Measurements from ENCODE around the gene APOA1. TPM values are rescaled to one million over a fixed set of nuclear protein-coding genes. Genes with fewer than 3 reads are reported as not detected.

APOA1 gene
- total and polyA plus RNA-seq, 2 donors (not counting 3 experiments of a cell fraction or from before 2014, with no cell fraction given): not detected

- no peak overlapping the region for H2AFZ ChIP-seq (ENCODE audit: low read depth, low read length)
- no peak overlapping the region for H3K4me3 ChIP-seq (replicated peaks in 1 of 3; ENCODE audit: insufficient read depth in 1 of 3, low read depth in 1 of 3, low read length in 3 of 3)
- dilution Hi-C loops (cut with MboI; ENCODE audit: extremely low pct_ligation_motif_present, low sequenced_read_pairs) (no loop called here), intact Hi-C loops (cut with micrococcal nuclease) (no loop called here)
- H3K9ac ChIP-seq (replicated peaks; ENCODE audit: extremely low read depth, insufficient read depth, low read length): no peak overlapping the region
- ChIA-PET POLR2A (no interaction called here), CTCF (interaction anchor here (1.5 to 1.8 kb wide), 2 partner anchors 37 to 39 kb away, joined by 3 to 6 read pairs; no protein-coding TSS in a partner anchor)
- peaks cover 4 to 8% of the 10 kb centered on the region in 2 experiments for H3K27me3 ChIP-seq (ENCODE audit: control insufficient read depth in 2 of 2, insufficient read depth in 2 of 2, low read length in 2 of 2)
- BruUV-seq (replicated peaks): no TSS peak
- no peak overlapping the region for H3K4me2 ChIP-seq (ENCODE audit: insufficient read depth, low read length)
- H3K9me1 ChIP-seq (replicated peaks; ENCODE audit: control insufficient read depth, extremely low read depth, insufficient read depth, low read length): no peaks in the 10 kb centered on the region
- TF ChIP-seq POLR2AphosphoS5 (IDR thresholded peaks at IDR 0.05; ENCODE audit: insufficient read depth, low read depth, low read length) (no peak), MYC (IDR thresholded peaks at IDR 0.05; ENCODE audit: low read depth, low read length) (no peak), JUN (IDR thresholded peaks at IDR 0.05; ENCODE audit: borderline replicate concordance, insufficient read depth, insufficient read length, low read depth) (no peak), FOS (IDR thresholded peaks at IDR 0.05; ENCODE audit: borderline replicate concordance, insufficient read depth, low read length) (no peak), POLR2A (IDR thresholded peaks at IDR 0.05; ENCODE audit: low read depth, low read length) (no peak), EZH2 (IDR thresholded peaks at IDR 0.05; ENCODE audit: borderline replicate concordance, low read depth, low read length, severe bottlenecking) (no peak), GATA2 (IDR thresholded peaks at IDR 0.05; ENCODE audit: insufficient read depth, insufficient read length, low read depth, low read length) (no peak), MAX (IDR thresholded peaks at IDR 0.05; ENCODE audit: insufficient read depth, insufficient read length) (no peak)
- TF ChIP-seq, protein P1, sequence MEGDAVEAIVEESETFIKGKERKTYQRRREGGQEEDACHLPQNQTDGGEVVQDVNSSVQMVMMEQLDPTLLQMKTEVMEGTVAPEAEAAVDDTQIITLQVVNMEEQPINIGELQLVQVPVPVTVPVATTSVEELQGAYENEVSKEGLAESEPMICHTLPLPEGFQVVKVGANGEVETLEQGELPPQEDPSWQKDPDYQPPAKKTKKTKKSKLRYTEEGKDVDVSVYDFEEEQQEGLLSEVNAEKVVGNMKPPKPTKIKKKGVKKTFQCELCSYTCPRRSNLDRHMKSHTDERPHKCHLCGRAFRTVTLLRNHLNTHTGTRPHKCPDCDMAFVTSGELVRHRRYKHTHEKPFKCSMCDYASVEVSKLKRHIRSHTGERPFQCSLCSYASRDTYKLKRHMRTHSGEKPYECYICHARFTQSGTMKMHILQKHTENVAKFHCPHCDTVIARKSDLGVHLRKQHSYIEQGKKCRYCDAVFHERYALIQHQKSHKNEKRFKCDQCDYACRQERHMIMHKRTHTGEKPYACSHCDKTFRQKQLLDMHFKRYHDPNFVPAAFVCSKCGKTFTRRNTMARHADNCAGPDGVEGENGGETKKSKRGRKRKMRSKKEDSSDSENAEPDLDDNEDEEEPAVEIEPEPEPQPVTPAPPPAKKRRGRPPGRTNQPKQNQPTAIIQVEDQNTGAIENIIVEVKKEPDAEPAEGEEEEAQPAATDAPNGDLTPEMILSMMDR (IDR thresholded peaks at IDR 0.05; ENCODE audit: extremely low read depth in 1 of 2, insufficient read depth in 1 of 2, low read depth in 1 of 2, low read length in 2 of 2): no peak
- no peaks in the 10 kb centered on the region for H3K9me3 ChIP-seq (replicated peaks; ENCODE audit: control insufficient read depth, insufficient read depth, low read length)
- no peak for FAIRE-seq
- no peaks in the 10 kb centered on the region for H3K79me2 ChIP-seq (ENCODE audit: control insufficient read depth, insufficient read depth, low read length)
- H3K36me3 ChIP-seq (ENCODE audit: control insufficient read depth in 2 of 2, extremely low read depth in 1 of 2, insufficient read depth in 2 of 2, low read length in 2 of 2): no peaks in the 10 kb centered on the region
- no peaks in the 10 kb centered on the region for H3K4me1 ChIP-seq (ENCODE audit: control insufficient read depth, extremely low read depth, insufficient read depth, low read length)
- no peaks in the 10 kb centered on the region for H4K20me1 ChIP-seq (replicated peaks; ENCODE audit: control insufficient read depth, extremely low read depth, insufficient read depth, low read length)
- no peak overlapping the region for H3K27ac ChIP-seq (ENCODE audit: insufficient read depth, low read depth, low read length)
- DNase-seq (ENCODE audit: low read depth, low spot score): no peak
Measured at GRCh38 chr11:116796548-116796947, 40.9 kb downstream of the APOA1 start.

Data from endothelial cell of umbilical vein (primary cell).